Endothelial cell of umbilical vein (primary cell): ENCODE measurements around the gene MAD2L2. TPM values are rescaled to one million over a fixed set of nuclear protein-coding genes. Genes with fewer than 3 reads are reported as not detected.

Experiments
- BruUV-seq: library from RNA; stranded (reverse); fragments of 400-500 nt; replicated peaks from 2 replicates; lab custom pipeline; 2021; lab: Mats Ljungman, UMichigan
- CTCF ChIA-PET: fragments of 300-600, 350-600 bp; sonication (Branson Sonifier 250); formaldehyde crosslinking; loops from one replicate; lab custom pipeline; 2021; ENCODE audit warnings: antibody characterized with exemption, inconsistent platforms; lab: Charles Lee
- POLR2A ChIA-PET: fragments of 300-600, 350-600 bp; sonication (Branson Sonifier 250); formaldehyde crosslinking; loops from one replicate; lab custom pipeline; 2021; ENCODE audit warnings: antibody characterized with exemption, inconsistent platforms; lab: Charles Lee
- DNase-seq: peaks from one replicate; pipeline ENCODE4 v3.0.0-alpha.2; 2011; ENCODE audit warnings: low read depth, low spot score
- FAIRE-seq: peaks from 2 replicates; lab custom pipeline; 2011; peaks lifted over from hg19 to GRCh38; lab: Jason Lieb, UNC
- H2AFZ ChIP-seq: 2 replicates; pipeline ENCODE4 v1.6.0; 2012; ENCODE audit warnings: low read depth, low read length, control low read depth, inconsistent platforms
- H3K27ac ChIP-seq: 2 replicates; pipeline ENCODE4 v1.5.1; 2011; ENCODE audit warnings: low read depth, mild to moderate bottlenecking, control low read depth, low read length, moderate library complexity; ENCODE audit not compliant: insufficient read depth
- H3K27me3 ChIP-seq, 2 experiments: 2 replicates each; pipeline versions ENCODE4 v1.6.0 to v1.6.1; 2011; ENCODE audit warnings: low read length in 2 of 2, mixed read lengths in 1 of 2; ENCODE audit not compliant: control insufficient read depth in 2 of 2, insufficient read depth in 2 of 2
- H3K36me3 ChIP-seq, 2 experiments: 2 replicates in 1 of 2; 3 replicates in 1 of 2; pipeline ENCODE4 v1.5.1; 2011; ENCODE audit warnings: low read length in 2 of 2, mild to moderate bottlenecking in 1 of 2, moderate library complexity in 1 of 2; ENCODE audit not compliant: control insufficient read depth in 2 of 2, insufficient read depth in 2 of 2; ENCODE audit errors: extremely low read depth in 1 of 2
- H3K4me1 ChIP-seq: 3 replicates; pipeline ENCODE4 v1.5.1; 2011; ENCODE audit warnings: mild to moderate bottlenecking, low read length; ENCODE audit not compliant: control insufficient read depth, insufficient read depth; ENCODE audit errors: extremely low read depth
- H3K4me2 ChIP-seq: 2 replicates; pipeline ENCODE4 v1.6.1; 2011; ENCODE audit warnings: low read length, control low read depth, mixed read lengths; ENCODE audit not compliant: insufficient read depth
- H3K4me3 ChIP-seq, 3 experiments: fragments of 200-600 bp in 1 of 3; sonication (generic), shearing (Covaris generic) in 1 of 3; replicated peaks in 1 of 3; 2 replicates each; pipeline ENCODE4 v1.5.1; 2011 to 2016; ENCODE audit warnings: control low read depth in 3 of 3, low read length in 3 of 3, mild to moderate bottlenecking in 2 of 3, inconsistent platforms in 1 of 3, low read depth in 1 of 3, moderate library complexity in 1 of 3; ENCODE audit not compliant: insufficient read depth in 1 of 3
- H3K79me2 ChIP-seq: 2 replicates; pipeline ENCODE4 v1.6.0; 2012; ENCODE audit warnings: low read length, inconsistent platforms; ENCODE audit not compliant: control insufficient read depth, insufficient read depth
- H3K9ac ChIP-seq: replicated peaks from 2 replicates; pipeline ENCODE3; 2011; ENCODE audit warnings: low read length, control low read depth; ENCODE audit not compliant: insufficient read depth; ENCODE audit errors: extremely low read depth
- H3K9me1 ChIP-seq: replicated peaks from 3 replicates; pipeline ENCODE4 v1.6.0; 2011; ENCODE audit warnings: mild to moderate bottlenecking, low read length; ENCODE audit not compliant: control insufficient read depth, insufficient read depth; ENCODE audit errors: extremely low read depth
- H3K9me3 ChIP-seq: replicated peaks from 2 replicates; pipeline ENCODE4 v1.5.1; 2012; ENCODE audit warnings: low read length, inconsistent platforms; ENCODE audit not compliant: control insufficient read depth, insufficient read depth
- H4K20me1 ChIP-seq: replicated peaks from 2 replicates; pipeline ENCODE3; 2011; ENCODE audit warnings: mild to moderate bottlenecking, low read length; ENCODE audit not compliant: control insufficient read depth, insufficient read depth; ENCODE audit errors: extremely low read depth
- CTCF ChIP-seq, 2 donors: IDR thresholded peaks; 1 replicate in 1 of 2; 2 replicates in 1 of 2; pipeline ENCODE4 v1.5.1; 2011; ENCODE audit warnings: low read length in 2 of 2, mild to moderate bottlenecking in 2 of 2, moderate library complexity in 2 of 2, control low read depth in 1 of 2, inconsistent platforms in 1 of 2, low read depth in 1 of 2; ENCODE audit not compliant: insufficient read depth in 1 of 2; ENCODE audit errors: extremely low read depth in 1 of 2
- EZH2 ChIP-seq: IDR thresholded peaks from 2 replicates; pipeline ENCODE4 v1.6.1; 2012; ENCODE audit warnings: borderline replicate concordance, low read depth, mild to moderate bottlenecking, moderate library complexity, low read length, inconsistent platforms; ENCODE audit not compliant: severe bottlenecking
- FOS ChIP-seq: IDR thresholded peaks from 2 replicates; pipeline ENCODE4 v1.6.1; 2011; ENCODE audit warnings: mild to moderate bottlenecking, low read length, moderate library complexity, borderline replicate concordance; ENCODE audit not compliant: insufficient read depth
- GATA2 ChIP-seq: IDR thresholded peaks from 2 replicates; pipeline ENCODE4 v1.7.0; 2011; ENCODE audit warnings: low read depth, mild to moderate bottlenecking, moderate library complexity, mixed read lengths, low read length; ENCODE audit not compliant: insufficient read length, insufficient read depth
- JUN ChIP-seq: IDR thresholded peaks from 2 replicates; pipeline ENCODE4 v1.6.1; 2011; ENCODE audit warnings: borderline replicate concordance, low read depth; ENCODE audit not compliant: insufficient read length, insufficient read depth
- MAX ChIP-seq: IDR thresholded peaks from 2 replicates; pipeline ENCODE4 v1.6.1; 2011; ENCODE audit not compliant: insufficient read depth, insufficient read length
- MYC ChIP-seq: IDR thresholded peaks from one replicate; pipeline ENCODE4 v1.6.1; 2011; ENCODE audit warnings: mild to moderate bottlenecking, low read depth, low read length
- POLR2A ChIP-seq: IDR thresholded peaks from 2 replicates; pipeline ENCODE4 v1.6.1; 2012; ENCODE audit warnings: low read depth, mild to moderate bottlenecking, control low read depth, low read length
- POLR2AphosphoS5 ChIP-seq: IDR thresholded peaks from 2 replicates; pipeline ENCODE4 v1.6.1; 2012; ENCODE audit warnings: low read depth, mild to moderate bottlenecking, control low read depth, low read length, moderate library complexity; ENCODE audit not compliant: insufficient read depth
- dilution Hi-C: fragments of 300-500 bp; cut with MboI; formaldehyde crosslinking; loops from one replicate; pipeline ENCODE4 v1.15.0; 2019; ENCODE audit warnings: low sequenced_read_pairs; ENCODE audit not compliant: extremely low pct_ligation_motif_present
- intact Hi-C: fragments of 100-400 bp; cut with micrococcal nuclease; formaldehyde crosslinking; loops from one replicate; pipeline ENCODE4 v1.10.0; 2022
- polyA plus RNA-seq, 4 experiments: library from polyadenylated mRNA; depleted of rRNA in 3 of 4; stranded (reverse) in 3 of 4; unstranded in 1 of 4; fragments of >200 nt; gene quantifications; 2 replicates each; pipeline versions ENCODE4 v1.2.1 to v1.2.3, GENCODE V29; 2011 to 2012; ENCODE audit warnings: missing spikeins in 1 of 4
- total RNA-seq: library from RNA; stranded (reverse); gene quantifications from 2 replicates; pipeline ENCODE4 v1.2.3, GENCODE V29; 2021

MAD2L2 gene
- total and polyA plus RNA-seq, 2 donors (not counting 3 experiments of a cell fraction or from before 2014, with no cell fraction given) = 35.9 to 74.2 TPM

- no peaks in the 10 kb centered on the region for H4K20me1 ChIP-seq
- no peak overlapping the region for H3K27ac ChIP-seq
- ChIA-PET CTCF (no interaction called here), POLR2A (no interaction called here)
- dilution Hi-C loops (no loop called here), intact Hi-C loops (no loop called here)
- TF ChIP-seq MAX = no peak
- no peak for TF ChIP-seq EZH2
- TF ChIP-seq MYC = no peak
- no peak for TF ChIP-seq POLR2AphosphoS5
- no peak for TF ChIP-seq FOS
- no peak for TF ChIP-seq JUN
- TF ChIP-seq CTCF (IDR thresholded peaks at IDR 0.05; ENCODE audit: extremely low read depth in 1 of 2, insufficient read depth in 1 of 2, low read depth in 1 of 2, low read length in 2 of 2) = no peak
- no peak for TF ChIP-seq GATA2
- no peak for TF ChIP-seq POLR2A
- H3K4me1 ChIP-seq = no peaks in the 10 kb centered on the region
- no peaks in the 10 kb centered on the region for H3K79me2 ChIP-seq
- no peak overlapping the region for H2AFZ ChIP-seq
- H3K4me2 ChIP-seq = no peak overlapping the region
- no peak overlapping the region for H3K9ac ChIP-seq
- H3K36me3 ChIP-seq = no peaks in the 10 kb centered on the region
- no peaks in the 10 kb centered on the region for H3K9me1 ChIP-seq
- BruUV-seq = no TSS peak
- no peaks in the 10 kb centered on the region for H3K9me3 ChIP-seq
- DNase-seq = no peak
- H3K4me3 ChIP-seq = no peak overlapping the region
- H3K27me3 ChIP-seq = no peaks in the 10 kb centered on the region
- FAIRE-seq = no peak
Measured at GRCh38 chr1:11628767-11629166, 52.2 kb downstream of the MAD2L2 start.
